Calu3 (cell line): Measurements from ENCODE around the gene DPH1. TPM values are rescaled to one million over a fixed set of nuclear protein-coding genes. Genes with fewer than 3 reads are reported as not detected.

Experiments used
- BruUV-seq: library from RNA; stranded (reverse); fragments of 400-500 nt; replicated peaks from 2 replicates; lab custom pipeline; 2021; lab: Mats Ljungman, UMichigan
- CTCF ChIA-PET: fragments of 300-600 bp; sonication (Branson Sonifier 250); formaldehyde crosslinking; loops from one replicate; lab custom pipeline; 2022; ENCODE audit warnings: antibody characterized with exemption; lab: Charles Lee
- DNase-seq: peaks from one replicate; pipeline ENCODE4 v3.0.0; 2022
- H3K27ac Mint-ChIP-seq: one replicate; pipeline ENCODE4 v1.8.0; 2022; ENCODE audit warnings: mixed read lengths; ENCODE audit not compliant: unreplicated experiment
- H3K27me3 Mint-ChIP-seq: one replicate; pipeline ENCODE4 v1.8.0; 2022; ENCODE audit warnings: mixed read lengths; ENCODE audit not compliant: unreplicated experiment
- H3K36me3 Mint-ChIP-seq: one replicate; pipeline ENCODE4 v1.8.0; 2022; ENCODE audit warnings: mild to moderate bottlenecking, moderate library complexity, mixed read lengths; ENCODE audit not compliant: insufficient read depth, unreplicated experiment
- H3K4me1 Mint-ChIP-seq: one replicate; pipeline ENCODE4 v1.8.0; 2022; ENCODE audit warnings: mild to moderate bottlenecking, low read depth, mixed read lengths; ENCODE audit not compliant: unreplicated experiment
- H3K4me3 Mint-ChIP-seq: one replicate; pipeline ENCODE4 v1.8.0; 2022; ENCODE audit warnings: mild to moderate bottlenecking, low read depth, moderate library complexity, mixed read lengths; ENCODE audit not compliant: unreplicated experiment
- H3K9me3 Mint-ChIP-seq: one replicate; pipeline ENCODE4 v1.8.0; 2022; ENCODE audit warnings: low read depth, mixed read lengths; ENCODE audit not compliant: unreplicated experiment
- intact Hi-C: fragments of 100-400 bp; cut with micrococcal nuclease; formaldehyde crosslinking; loops from one replicate; pipeline ENCODE4 v1.10.0; 2022; ENCODE audit not compliant: unreplicated experiment
- total RNA-seq: library from RNA; stranded (reverse); gene quantifications from 2 replicates; pipeline ENCODE4 v1.2.3, GENCODE V29; 2022
- TF ChIP-seq, protein P1 (sequence below): fragments of 200-600 bp; IDR thresholded peaks from one replicate; pipeline ENCODE4 v1.8.0; 2022; ENCODE audit warnings: antibody characterized with exemption; ENCODE audit not compliant: unreplicated experiment

DPH1 gene
- total RNA-seq, 1 experiment from 2014 or later = 24.7 TPM

DNA sequence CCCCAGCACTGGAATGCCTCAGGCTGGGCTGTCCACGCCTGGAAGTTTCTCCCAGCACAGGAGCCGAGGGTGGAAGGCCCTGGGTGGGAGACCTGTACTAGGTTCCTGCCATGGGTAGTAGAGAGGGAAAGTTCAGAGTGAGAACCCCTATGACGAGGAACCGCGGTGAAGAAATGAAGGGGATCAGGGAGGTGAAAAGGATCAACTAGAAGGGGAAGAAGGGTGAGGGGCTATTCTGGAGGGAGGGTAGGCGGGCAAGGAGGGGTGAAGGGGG lies 30.4 kb downstream of the DPH1 start:
- Mint-ChIP-seq H3K27ac (no peak overlapping the region), H3K4me1 (no peaks in the 10 kb centered on the region)

DNA sequence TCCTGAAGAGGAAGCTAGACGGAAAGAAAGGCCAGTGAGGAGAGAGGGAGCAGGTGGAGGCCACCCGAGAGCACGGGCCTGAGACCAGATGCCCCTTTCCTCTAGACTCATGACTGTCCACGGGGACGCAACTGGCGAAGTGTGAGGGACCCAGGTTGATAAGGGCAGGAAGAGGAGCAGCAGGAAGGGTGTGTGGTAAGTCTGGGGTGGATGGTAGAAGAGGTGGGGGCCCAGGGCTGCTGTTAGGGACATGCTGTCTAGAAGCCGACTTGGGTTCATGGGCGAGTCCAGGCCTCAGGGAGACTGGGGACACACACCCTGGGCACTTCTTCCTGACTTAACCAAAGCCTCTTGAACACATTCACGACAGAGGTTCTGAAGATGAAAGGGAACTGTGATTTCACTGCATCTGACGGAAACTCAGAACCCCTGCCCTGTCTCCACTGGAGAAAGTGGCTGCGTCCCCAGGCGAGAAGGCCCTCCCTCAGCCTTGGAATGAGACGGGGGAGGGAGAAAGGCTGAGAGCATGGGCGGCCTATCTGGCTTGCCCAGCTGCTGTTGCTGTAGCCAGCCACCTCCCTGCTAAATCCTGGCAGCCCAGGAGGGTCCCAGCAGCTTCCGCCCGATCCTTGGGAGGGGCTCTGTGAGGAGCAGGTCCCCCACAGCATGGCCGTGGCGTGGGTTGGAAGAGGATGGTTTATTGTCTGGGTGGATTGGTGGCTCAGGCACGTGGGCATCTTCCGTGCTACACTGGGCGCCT lies 30.9 kb downstream of the DPH1 start:
- Mint-ChIP-seq H3K36me3 (no peaks in the 10 kb centered on the region), H3K9me3 (no peaks in the 10 kb centered on the region), H3K4me3 (no peak overlapping the region), H3K4me1 (no peaks in the 10 kb centered on the region), H3K27me3 (no peaks in the 10 kb centered on the region), H3K27ac (no peak overlapping the region)
- no TSS peak for BruUV-seq
- no peak for DNase-seq
- TF ChIP-seq, protein P1, sequence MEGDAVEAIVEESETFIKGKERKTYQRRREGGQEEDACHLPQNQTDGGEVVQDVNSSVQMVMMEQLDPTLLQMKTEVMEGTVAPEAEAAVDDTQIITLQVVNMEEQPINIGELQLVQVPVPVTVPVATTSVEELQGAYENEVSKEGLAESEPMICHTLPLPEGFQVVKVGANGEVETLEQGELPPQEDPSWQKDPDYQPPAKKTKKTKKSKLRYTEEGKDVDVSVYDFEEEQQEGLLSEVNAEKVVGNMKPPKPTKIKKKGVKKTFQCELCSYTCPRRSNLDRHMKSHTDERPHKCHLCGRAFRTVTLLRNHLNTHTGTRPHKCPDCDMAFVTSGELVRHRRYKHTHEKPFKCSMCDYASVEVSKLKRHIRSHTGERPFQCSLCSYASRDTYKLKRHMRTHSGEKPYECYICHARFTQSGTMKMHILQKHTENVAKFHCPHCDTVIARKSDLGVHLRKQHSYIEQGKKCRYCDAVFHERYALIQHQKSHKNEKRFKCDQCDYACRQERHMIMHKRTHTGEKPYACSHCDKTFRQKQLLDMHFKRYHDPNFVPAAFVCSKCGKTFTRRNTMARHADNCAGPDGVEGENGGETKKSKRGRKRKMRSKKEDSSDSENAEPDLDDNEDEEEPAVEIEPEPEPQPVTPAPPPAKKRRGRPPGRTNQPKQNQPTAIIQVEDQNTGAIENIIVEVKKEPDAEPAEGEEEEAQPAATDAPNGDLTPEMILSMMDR = no peak
- intact Hi-C loops = no loop called here
- CTCF ChIA-PET = no interaction called here

More for the DNA sequence above, 30.4 kb downstream of the DPH1 start:
- no peak for DNase-seq
- TF ChIP-seq, protein P1 = no peak
- CTCF ChIA-PET = interaction anchor here (0.8 kb wide), 1 partner anchor 184 kb away, joined by 3 read pairs; no protein-coding TSS in a partner anchor
- Mint-ChIP-seq H3K4me3 (no peak overlapping the region), H3K9me3 (no peaks in the 10 kb centered on the region), H3K27me3 (no peaks in the 10 kb centered on the region), H3K36me3 (no peaks in the 10 kb centered on the region)
- intact Hi-C loops = no loop called here
- BruUV-seq = no TSS peak

DNA sequence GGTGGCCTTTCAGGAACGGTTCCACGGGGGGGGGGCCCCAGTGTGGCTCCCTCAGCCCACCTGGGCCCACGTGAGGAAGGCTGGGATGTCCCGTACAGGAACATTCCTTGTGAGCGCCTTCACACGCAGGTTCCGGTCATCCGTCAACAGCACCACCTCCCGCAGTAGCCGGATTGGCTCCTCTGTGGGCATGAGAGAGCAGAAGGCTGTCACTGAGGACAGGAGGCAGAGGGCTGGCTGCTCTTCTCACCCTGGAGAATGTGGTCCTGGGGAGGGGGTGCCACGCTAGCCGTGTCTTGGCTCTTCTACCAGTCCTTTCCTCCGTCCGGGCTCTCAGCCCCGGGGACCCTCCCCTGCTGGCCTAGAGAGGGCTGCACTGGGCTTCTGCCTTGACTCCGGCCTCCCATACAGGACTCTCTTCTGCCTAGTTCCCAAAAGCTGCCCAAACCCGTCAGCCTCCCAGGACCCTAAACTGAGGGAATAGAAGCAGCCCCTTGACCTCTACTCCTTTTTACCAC lies 31.5 kb downstream of the DPH1 start:
- Mint-ChIP-seq H3K27me3 (no peaks in the 10 kb centered on the region), H3K4me3 (no peak overlapping the region), H3K9me3 (no peaks in the 10 kb centered on the region), H3K4me1 (no peaks in the 10 kb centered on the region), H3K27ac (no peak overlapping the region), H3K36me3 (no peaks in the 10 kb centered on the region)
- CTCF ChIA-PET = no interaction called here
- intact Hi-C loops = no loop called here
- DNase-seq = no peak
- TF ChIP-seq, protein P1 = no peak
- no TSS peak for BruUV-seq

DNA sequence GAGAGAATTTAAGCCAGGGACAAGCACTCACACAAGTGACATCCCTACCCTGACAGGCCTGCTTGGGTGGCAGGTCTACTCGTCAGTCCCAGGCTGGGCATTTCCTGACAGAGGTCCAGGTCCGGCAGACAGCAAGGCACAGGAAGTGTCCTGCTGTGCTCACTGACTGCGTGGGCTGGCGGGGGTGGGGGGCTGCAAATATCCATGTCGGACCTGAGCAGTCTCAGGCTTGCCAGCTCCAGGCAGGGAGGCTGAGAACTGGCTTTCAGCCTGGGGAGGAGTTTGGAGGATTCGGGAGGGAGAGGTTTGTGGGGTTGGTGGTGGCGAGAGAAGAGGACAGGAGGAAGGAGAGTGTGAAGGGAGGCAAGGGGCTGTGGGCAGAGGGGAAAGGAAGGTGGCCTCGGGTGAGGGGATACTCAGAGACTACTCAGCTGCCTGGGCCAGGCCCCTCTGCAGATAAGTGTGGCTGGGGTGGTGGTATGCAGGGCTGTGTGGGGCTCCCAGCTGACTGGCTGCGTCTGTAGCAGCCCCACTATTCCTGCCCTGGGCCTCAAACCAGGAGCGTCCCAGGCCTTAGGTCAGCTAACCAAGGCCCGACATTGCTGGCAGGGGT lies 32.7 kb downstream of the DPH1 start:
- DNase-seq = no peak
- intact Hi-C loops = no loop called here
- Mint-ChIP-seq H3K4me1 (no peaks in the 10 kb centered on the region), H3K27ac (no peak overlapping the region), H3K9me3 (no peaks in the 10 kb centered on the region), H3K4me3 (no peak overlapping the region), H3K27me3 (no peaks in the 10 kb centered on the region), H3K36me3 (no peaks in the 10 kb centered on the region)
- BruUV-seq = no TSS peak
- TF ChIP-seq, protein P1 = no peak
- CTCF ChIA-PET = no interaction called here
